ENCODE results near the gene SLC17A1. TPM values are rescaled to one million over a fixed set of nuclear protein-coding genes. Genes with fewer than 3 reads are reported as not detected.

Gene SLC17A1
- total RNA-seq, 1 donor from 2014 or later = not detected

GRCh38 chr6:25804804-25805203, 27.0 kb downstream of the SLC17A1 start:
- DNase-seq (ENCODE audit: low read depth, low spot score) = no peak
- H3K27ac Mint-ChIP-seq (ENCODE audit: unreplicated experiment) = no peak overlapping the region
- H3K4me1 Mint-ChIP-seq = no peaks in the 10 kb centered on the region
- no peak overlapping the region for H3K4me3 Mint-ChIP-seq
- TF ChIP-seq CTCF (conservative IDR thresholded peaks at IDR 0.05) = no peak
- H3K27me3 Mint-ChIP-seq (ENCODE audit: low read depth) = no peaks in the 10 kb centered on the region
- peaks cover 2% of the 10 kb centered on the region for H3K9me3 Mint-ChIP-seq
- H3K36me3 Mint-ChIP-seq (ENCODE audit: low read depth) = no peaks in the 10 kb centered on the region

GRCh38 chr6:25801436-25801835, 30.4 kb downstream of the SLC17A1 start:
- Mint-ChIP-seq H3K4me1 (no peaks in the 10 kb centered on the region), H3K36me3 (ENCODE audit: low read depth) (no peaks in the 10 kb centered on the region), H3K27me3 (ENCODE audit: low read depth) (no peaks in the 10 kb centered on the region), H3K9me3 (no peaks in the 10 kb centered on the region), H3K4me3 (no peak overlapping the region), H3K27ac (ENCODE audit: unreplicated experiment) (no peak overlapping the region)
- TF ChIP-seq CTCF (conservative IDR thresholded peaks at IDR 0.05) = no peak
- no peak for DNase-seq (ENCODE audit: low read depth, low spot score)

GRCh38 chr6:25794784-25795183, 37.1 kb downstream of the SLC17A1 start:
- TF ChIP-seq CTCF (conservative IDR thresholded peaks at IDR 0.05) = no peak
- H3K4me3 Mint-ChIP-seq = no peak overlapping the region
- H3K27ac Mint-ChIP-seq (ENCODE audit: unreplicated experiment) = no peak overlapping the region
- peaks cover 3% of the 10 kb centered on the region for H3K9me3 Mint-ChIP-seq
- no peaks in the 10 kb centered on the region for H3K27me3 Mint-ChIP-seq (ENCODE audit: low read depth)
- H3K36me3 Mint-ChIP-seq (ENCODE audit: low read depth) = no peaks in the 10 kb centered on the region
- no peaks in the 10 kb centered on the region for H3K4me1 Mint-ChIP-seq
- no peak for DNase-seq (ENCODE audit: low read depth, low spot score)

- no peak for DNase-seq (ENCODE audit: low read depth, low spot score)
- no peak for TF ChIP-seq CTCF (conservative IDR thresholded peaks at IDR 0.05)
- no peak overlapping the region for H3K27ac Mint-ChIP-seq (ENCODE audit: unreplicated experiment)
- no peaks in the 10 kb centered on the region for H3K4me1 Mint-ChIP-seq
- no peaks in the 10 kb centered on the region for H3K27me3 Mint-ChIP-seq (ENCODE audit: low read depth)
- peaks cover 3% of the 10 kb centered on the region for H3K9me3 Mint-ChIP-seq
- no peaks in the 10 kb centered on the region for H3K36me3 Mint-ChIP-seq (ENCODE audit: low read depth)
- H3K4me3 Mint-ChIP-seq = no peak overlapping the region
Observed at GRCh38 chr6:25793970-25794369, 37.9 kb downstream of the SLC17A1 start.

- H3K27ac Mint-ChIP-seq (ENCODE audit: unreplicated experiment) = no peak overlapping the region
- H3K9me3 Mint-ChIP-seq = peaks cover 3% of the 10 kb centered on the region
- no peak overlapping the region for H3K4me3 Mint-ChIP-seq
- H3K27me3 Mint-ChIP-seq (ENCODE audit: low read depth) = no peaks in the 10 kb centered on the region
- no peak for TF ChIP-seq CTCF (conservative IDR thresholded peaks at IDR 0.05)
- no peaks in the 10 kb centered on the region for H3K36me3 Mint-ChIP-seq (ENCODE audit: low read depth)
- no peak for DNase-seq (ENCODE audit: low read depth, low spot score)
- H3K4me1 Mint-ChIP-seq = no peaks in the 10 kb centered on the region
Observed at GRCh38 chr6:25792016-25792415, 39.8 kb downstream of the SLC17A1 start.

- no peak overlapping the region for H3K4me3 Mint-ChIP-seq
- TF ChIP-seq CTCF (conservative IDR thresholded peaks at IDR 0.05) = no peak
- no peaks in the 10 kb centered on the region for H3K4me1 Mint-ChIP-seq
- no peaks in the 10 kb centered on the region for H3K27me3 Mint-ChIP-seq (ENCODE audit: low read depth)
- H3K27ac Mint-ChIP-seq (ENCODE audit: unreplicated experiment) = no peak overlapping the region
- no peaks in the 10 kb centered on the region for H3K36me3 Mint-ChIP-seq (ENCODE audit: low read depth)
- DNase-seq (ENCODE audit: low read depth, low spot score) = no peak
- H3K9me3 Mint-ChIP-seq = peaks cover 3% of the 10 kb centered on the region
Observed at GRCh38 chr6:25789475-25789874, 42.4 kb downstream of the SLC17A1 start.

All from neural crest cell (in vitro differentiated cells).